IMR-90 (cell line): ENCODE data around the gene METTL4. TPM values are rescaled to one million over a fixed set of nuclear protein-coding genes. Genes with fewer than 3 reads are reported as not detected.

Experiments used
- ATAC-seq: fragments of 200-7000 bp; cut with Tn5 transposase; 2 replicates; pipeline ENCODE4 v1.9.1; 2020; ENCODE audit warnings: low read depth, mild to moderate bottlenecking, moderate library complexity
- BruUV-seq: library from RNA; stranded (reverse); fragments of 400-500 nt; replicated peaks from 2 replicates; lab custom pipeline; 2021; lab: Mats Ljungman, UMichigan
- CTCF ChIA-PET: fragments of 300-600 bp; formaldehyde crosslinking; extraction: SDS; loops from one replicate; lab custom pipeline; 2021; ENCODE audit warnings: antibody characterized with exemption; lab: Yijun Ruan, JAX
- POLR2A ChIA-PET: fragments of 300-600 bp; sonication (Branson Sonifier 250); formaldehyde crosslinking; loops from one replicate; lab custom pipeline; 2022; ENCODE audit warnings: antibody characterized with exemption; ENCODE audit not compliant: unreplicated experiment; lab: Charles Lee
- DNase-seq: peaks from one replicate; pipeline ENCODE4 v3.0.0; 2013
- H2AFZ ChIP-seq: replicated peaks from 2 replicates; pipeline ENCODE3; 2013; ENCODE audit warnings: low read length, mild to moderate bottlenecking; ENCODE audit not compliant: poor library complexity
- H2AK5ac ChIP-seq: 2 replicates; pipeline ENCODE4 v1.6.1; 2013; ENCODE audit warnings: low read depth, low read length, inconsistent platforms
- H2AK9ac ChIP-seq: replicated peaks from 2 replicates; pipeline ENCODE3; 2013; ENCODE audit warnings: mild to moderate bottlenecking, low read depth, low read length, moderate library complexity; ENCODE audit not compliant: poor library complexity
- H2BK120ac ChIP-seq: 2 replicates; pipeline ENCODE4 v1.6.1; 2013; ENCODE audit warnings: low read depth, low read length, inconsistent platforms
- H2BK15ac ChIP-seq: 3 replicates; pipeline ENCODE4 v1.6.1; 2013; ENCODE audit warnings: low read depth, low read length, inconsistent platforms
- H2BK20ac ChIP-seq: 2 replicates; pipeline ENCODE4 v1.6.1; 2013; ENCODE audit warnings: low read depth, mild to moderate bottlenecking, inconsistent platforms, low read length, moderate library complexity
- H2BK5ac ChIP-seq: 2 replicates; pipeline ENCODE4 v1.6.1; 2013; ENCODE audit warnings: mild to moderate bottlenecking, low read depth, low read length, inconsistent platforms; ENCODE audit not compliant: poor library complexity, severe bottlenecking
- H3K14ac ChIP-seq: replicated peaks from 2 replicates; pipeline ENCODE4 v1.6.1; 2013; ENCODE audit warnings: low read depth, low read length, inconsistent platforms
- H3K18ac ChIP-seq: 2 replicates; pipeline ENCODE4 v1.6.1; 2013; ENCODE audit warnings: low read depth, low read length, control low read depth
- H3K23ac ChIP-seq: 2 replicates; pipeline ENCODE4 v1.6.1; 2013; ENCODE audit warnings: low read depth, low read length, inconsistent platforms
- H3K27ac ChIP-seq: 2 replicates; pipeline ENCODE4 v1.5.1; 2013; ENCODE audit warnings: mild to moderate bottlenecking, control low read depth, low read length; ENCODE audit not compliant: insufficient read depth
- H3K27me3 ChIP-seq: 2 replicates; pipeline ENCODE4 v1.6.1; 2013; ENCODE audit warnings: low read length; ENCODE audit not compliant: control insufficient read depth, insufficient read depth
- H3K36me3 ChIP-seq: 2 replicates; pipeline ENCODE4 v1.6.1; 2013; ENCODE audit warnings: low read length, mixed read lengths; ENCODE audit not compliant: control insufficient read depth, insufficient read depth
- H3K4ac ChIP-seq: 2 replicates; pipeline ENCODE4 v1.6.1; 2013; ENCODE audit warnings: low read depth, low read length, inconsistent platforms
- H3K4me1 ChIP-seq: 2 replicates; pipeline ENCODE4 v1.6.1; 2013; ENCODE audit warnings: low read length, mixed read lengths; ENCODE audit not compliant: control insufficient read depth, insufficient read depth
- H3K4me2 ChIP-seq: 2 replicates; pipeline ENCODE4 v1.6.1; 2013; ENCODE audit warnings: low read depth, mild to moderate bottlenecking, control low read depth, low read length, moderate library complexity
- H3K4me3 ChIP-seq: 2 replicates; pipeline ENCODE4 v1.5.1; 2013; ENCODE audit warnings: low read depth, mild to moderate bottlenecking, control low read depth, low read length, moderate library complexity; ENCODE audit not compliant: insufficient read depth
- H3K56ac ChIP-seq: 2 replicates; pipeline ENCODE4 v1.6.1; 2013; ENCODE audit warnings: low read length, inconsistent platforms; ENCODE audit not compliant: insufficient read depth; ENCODE audit errors: extremely low read depth
- H3K79me1 ChIP-seq, 2 experiments: 2 replicates each; pipeline ENCODE4 v1.6.1; 2013; ENCODE audit warnings: low read length in 2 of 2, inconsistent platforms in 1 of 2, low read depth in 1 of 2
- H3K9ac ChIP-seq: 2 replicates; pipeline ENCODE4 v1.6.1; 2013; ENCODE audit warnings: low read depth, low read length, control low read depth
- H3K9me1 ChIP-seq: 2 replicates; pipeline ENCODE4 v1.6.1; 2013; ENCODE audit warnings: low read length, inconsistent platforms; ENCODE audit not compliant: insufficient read depth
- H3K9me3 ChIP-seq: 2 replicates; pipeline ENCODE4 v1.6.1; 2013; ENCODE audit warnings: low read length; ENCODE audit not compliant: control insufficient read depth, insufficient read depth
- H4K20me1 ChIP-seq: 2 replicates; pipeline ENCODE4 v1.6.1; 2013; ENCODE audit warnings: low read length, inconsistent platforms; ENCODE audit not compliant: insufficient read depth
- H4K5ac ChIP-seq: 2 replicates; pipeline ENCODE4 v1.6.1; 2013; ENCODE audit warnings: mild to moderate bottlenecking, low read depth, low read length, control low read depth
- H4K8ac ChIP-seq, 2 experiments: 2 replicates each; pipeline ENCODE4 v1.6.1; 2013; ENCODE audit warnings: low read depth in 2 of 2, low read length in 2 of 2, control low read depth in 1 of 2, inconsistent platforms in 1 of 2
- H4K91ac ChIP-seq: 2 replicates; pipeline ENCODE4 v1.6.1; 2013; ENCODE audit warnings: low read depth, low read length, inconsistent platforms; ENCODE audit not compliant: insufficient read depth
- RCOR1 ChIP-seq: IDR thresholded peaks from 2 replicates; pipeline ENCODE4 v1.6.1; 2012; ENCODE audit warnings: mild to moderate bottlenecking, low read length, improper control_type of control experiment; ENCODE audit not compliant: insufficient replicate concordance
- WGBS, 2 experiments: methylation state at CpG; one replicate each; pipeline versions ENCODE4 v1.1.5 to v1.1.7; 2013; ENCODE audit warnings: missing lambda C conversion rate in 2 of 2; ENCODE audit not compliant: insufficient read length in 1 of 2; ENCODE audit errors: extremely low coverage in 2 of 2; 5-methylcytosine and 5-hydroxymethylcytosine counted together
- dilution Hi-C: fragments of 300-500 bp; cut with HindIII; formaldehyde crosslinking; loops from one replicate; pipeline ENCODE4 v1.14.3; 2018; ENCODE audit warnings: low sequenced_read_pairs; ENCODE audit not compliant: unreplicated experiment
- in situ Hi-C: fragments of 300-500 bp; cut with MboI; formaldehyde crosslinking; loops from 3 replicates; pipeline ENCODE4 v1.14.3; 2019; ENCODE audit warnings: low sequenced_read_pairs, inconsistent platforms, mixed read lengths
- intact Hi-C: fragments of 100-400 bp; cut with micrococcal nuclease; formaldehyde crosslinking; loops from 2 replicates; pipeline ENCODE4 v1.10.0; 2022
- polyA plus RNA-seq, 3 experiments: library from polyadenylated mRNA; depleted of rRNA; stranded (reverse); fragments of >200 nt; gene quantifications; 2 replicates each; pipeline ENCODE4 v1.2.3, GENCODE V29; 2012; ENCODE audit warnings: low replicate concordance in 1 of 3
- total RNA-seq: library from RNA; depleted of rRNA; stranded (reverse); fragments of >200 nt; gene quantifications from 2 replicates; pipeline ENCODE4 v1.2.3, GENCODE V29; 2012

Gene METTL4
- total and polyA plus RNA-seq, 2 of the 4 experiments (the other 2 are of a cell fraction): 4.9 to 5.4 TPM

DNA sequence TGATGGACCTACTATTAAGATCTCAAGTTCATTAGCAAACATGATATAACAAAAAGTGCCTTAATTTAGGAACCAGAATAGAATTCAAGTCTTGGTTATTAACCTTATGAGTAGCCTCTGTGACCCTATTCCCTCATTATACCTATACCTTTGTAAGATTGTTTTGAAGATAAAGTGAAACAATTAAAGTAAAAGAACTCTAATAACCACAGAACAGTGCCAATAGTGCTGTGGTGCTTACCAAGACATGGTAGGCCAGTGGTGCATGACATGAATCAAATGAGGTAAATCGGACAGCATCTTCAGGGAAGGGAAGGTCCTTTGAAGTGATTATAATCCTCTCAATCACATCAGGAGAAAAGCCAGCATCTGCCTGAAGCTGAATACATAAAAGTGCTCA lies 36.4 kb downstream of the METTL4 start:
- Histone ChIP-seq H2AK9ac (no peak overlapping the region), H2BK120ac (no peak overlapping the region), H4K20me1 (no peaks in the 10 kb centered on the region), H3K9ac (no peak overlapping the region), H3K4ac (no peak overlapping the region), H3K27ac (no peak overlapping the region), H2BK15ac (no peak overlapping the region), H2AFZ (no peak overlapping the region), H2BK20ac (no peak overlapping the region), H3K18ac (no peak overlapping the region), H3K9me3 (peaks cover 2% of the 10 kb centered on the region), H2BK5ac (no peak overlapping the region), H3K23ac (no peak overlapping the region), H2AK5ac (no peak overlapping the region), H3K79me1 (no peaks in the 10 kb centered on the region), H3K4me2 (no peak overlapping the region), H3K4me1 (no peaks in the 10 kb centered on the region), H3K56ac (no peak overlapping the region), H3K36me3 (no peaks in the 10 kb centered on the region), H4K91ac (no peak overlapping the region), H4K8ac (no peak overlapping the region), H3K9me1 (no peaks in the 10 kb centered on the region), H3K27me3 (no peaks in the 10 kb centered on the region), H4K5ac (no peak overlapping the region), H3K4me3 (no peak overlapping the region), H3K14ac (no peak overlapping the region)
- TF ChIP-seq RCOR1: no peak
- dilution Hi-C loops: no loop called here
- ChIA-PET POLR2A (no interaction called here), CTCF (no interaction called here)
- no CpG with 5 or more reads among the region's 1 CpG for WGBS, 2 experiments
- intact Hi-C loops: no loop called here
- no TSS peak for BruUV-seq
- in situ Hi-C loops: loop anchor here (5.0 to 25.0 kb wide), 3 partner anchors 198 to 948 kb away; no protein-coding TSS in a partner anchor
- DNase-seq: no peak
- no peak for ATAC-seq
